GM12801 (cell line): Measurements from ENCODE around the gene IL4.

Experiments
- TF ChIP-seq, protein P1 (sequence below): IDR thresholded peaks from one replicate; pipeline ENCODE4 v1.5.1; 2011; ENCODE audit warnings: control low read depth; ENCODE audit not compliant: insufficient read length; ENCODE audit errors: extremely low read depth

IL4 gene

GRCh38 chr5:132695956-132696355 is 22.2 kb downstream of the IL4 start:
- TF ChIP-seq, protein P1, sequence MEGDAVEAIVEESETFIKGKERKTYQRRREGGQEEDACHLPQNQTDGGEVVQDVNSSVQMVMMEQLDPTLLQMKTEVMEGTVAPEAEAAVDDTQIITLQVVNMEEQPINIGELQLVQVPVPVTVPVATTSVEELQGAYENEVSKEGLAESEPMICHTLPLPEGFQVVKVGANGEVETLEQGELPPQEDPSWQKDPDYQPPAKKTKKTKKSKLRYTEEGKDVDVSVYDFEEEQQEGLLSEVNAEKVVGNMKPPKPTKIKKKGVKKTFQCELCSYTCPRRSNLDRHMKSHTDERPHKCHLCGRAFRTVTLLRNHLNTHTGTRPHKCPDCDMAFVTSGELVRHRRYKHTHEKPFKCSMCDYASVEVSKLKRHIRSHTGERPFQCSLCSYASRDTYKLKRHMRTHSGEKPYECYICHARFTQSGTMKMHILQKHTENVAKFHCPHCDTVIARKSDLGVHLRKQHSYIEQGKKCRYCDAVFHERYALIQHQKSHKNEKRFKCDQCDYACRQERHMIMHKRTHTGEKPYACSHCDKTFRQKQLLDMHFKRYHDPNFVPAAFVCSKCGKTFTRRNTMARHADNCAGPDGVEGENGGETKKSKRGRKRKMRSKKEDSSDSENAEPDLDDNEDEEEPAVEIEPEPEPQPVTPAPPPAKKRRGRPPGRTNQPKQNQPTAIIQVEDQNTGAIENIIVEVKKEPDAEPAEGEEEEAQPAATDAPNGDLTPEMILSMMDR: no peak

DNA sequence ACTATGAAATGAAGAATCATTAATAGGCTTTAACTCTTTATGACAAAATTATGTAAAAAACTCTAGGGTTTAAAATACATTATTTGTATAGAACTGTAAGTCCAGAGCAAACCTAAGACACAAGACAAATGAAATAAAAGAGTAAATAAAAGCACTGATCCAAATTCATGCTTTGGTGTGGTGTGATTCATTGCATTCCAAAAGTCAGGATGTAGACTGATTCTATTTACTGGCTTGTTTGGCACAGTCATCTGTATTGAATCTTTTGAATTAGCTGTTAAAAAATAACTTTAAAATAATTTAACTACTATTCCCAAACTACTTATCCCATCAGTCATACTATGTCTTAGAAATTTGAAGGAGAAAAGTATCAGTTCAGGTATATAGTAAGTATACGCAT is 31.1 kb downstream of the IL4 start:
- TF ChIP-seq, protein P1: no peak

- TF ChIP-seq, protein P1: no peak
Observed at GRCh38 chr5:132708645-132709044, 34.9 kb downstream of the IL4 start.

DNA sequence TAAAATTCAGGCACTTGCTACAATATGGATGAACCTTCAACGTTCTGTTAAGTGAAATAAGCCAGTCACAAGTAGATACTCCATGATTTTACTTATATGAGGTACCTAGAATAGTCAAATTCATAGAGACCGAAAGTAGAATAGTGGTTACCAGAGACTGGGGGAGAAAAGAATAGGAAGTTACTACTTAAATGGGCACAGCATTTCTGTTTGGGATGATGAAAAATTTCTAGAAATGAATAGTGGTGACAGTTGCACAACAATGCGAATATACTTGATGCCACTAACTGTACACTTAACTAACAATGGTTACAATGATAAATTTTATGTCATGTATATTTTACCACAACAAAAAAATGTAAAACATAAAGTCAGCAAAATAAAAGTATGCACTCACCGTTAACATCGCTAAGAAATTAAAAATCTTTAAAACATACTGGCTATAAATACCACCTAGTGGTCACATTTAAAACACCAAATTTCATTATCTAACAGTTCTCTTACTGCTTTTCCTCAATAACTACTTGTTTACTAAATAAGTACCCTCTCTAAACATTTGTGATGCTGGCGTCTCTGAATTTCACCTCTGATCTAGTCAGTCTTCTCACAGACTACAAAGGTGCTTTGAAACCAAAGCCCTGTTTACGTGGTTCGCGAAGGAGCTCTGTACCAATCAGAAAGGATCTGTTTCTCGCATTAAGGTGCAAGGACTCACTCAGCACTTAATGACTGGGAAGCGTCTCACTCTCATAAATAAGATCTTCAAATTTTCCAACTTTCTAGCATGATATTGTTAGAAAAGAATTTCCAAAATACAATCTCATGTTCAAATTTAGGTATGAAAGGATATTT is 40.9 kb downstream of the IL4 start:
- TF ChIP-seq, protein P1: no peak

GRCh38 chr5:132718544-132719312 is 44.9 kb downstream of the IL4 start:
- TF ChIP-seq, protein P1: no peak

GRCh38 chr5:132725745-132726144 is 52.0 kb downstream of the IL4 start:
- TF ChIP-seq, protein P1: no peak

GRCh38 chr5:132729896-132730295 is 56.1 kb downstream of the IL4 start:
- TF ChIP-seq, protein P1: no peak
